ENCODE measurements around the gene NKD2.

NKD2 gene

DNA sequence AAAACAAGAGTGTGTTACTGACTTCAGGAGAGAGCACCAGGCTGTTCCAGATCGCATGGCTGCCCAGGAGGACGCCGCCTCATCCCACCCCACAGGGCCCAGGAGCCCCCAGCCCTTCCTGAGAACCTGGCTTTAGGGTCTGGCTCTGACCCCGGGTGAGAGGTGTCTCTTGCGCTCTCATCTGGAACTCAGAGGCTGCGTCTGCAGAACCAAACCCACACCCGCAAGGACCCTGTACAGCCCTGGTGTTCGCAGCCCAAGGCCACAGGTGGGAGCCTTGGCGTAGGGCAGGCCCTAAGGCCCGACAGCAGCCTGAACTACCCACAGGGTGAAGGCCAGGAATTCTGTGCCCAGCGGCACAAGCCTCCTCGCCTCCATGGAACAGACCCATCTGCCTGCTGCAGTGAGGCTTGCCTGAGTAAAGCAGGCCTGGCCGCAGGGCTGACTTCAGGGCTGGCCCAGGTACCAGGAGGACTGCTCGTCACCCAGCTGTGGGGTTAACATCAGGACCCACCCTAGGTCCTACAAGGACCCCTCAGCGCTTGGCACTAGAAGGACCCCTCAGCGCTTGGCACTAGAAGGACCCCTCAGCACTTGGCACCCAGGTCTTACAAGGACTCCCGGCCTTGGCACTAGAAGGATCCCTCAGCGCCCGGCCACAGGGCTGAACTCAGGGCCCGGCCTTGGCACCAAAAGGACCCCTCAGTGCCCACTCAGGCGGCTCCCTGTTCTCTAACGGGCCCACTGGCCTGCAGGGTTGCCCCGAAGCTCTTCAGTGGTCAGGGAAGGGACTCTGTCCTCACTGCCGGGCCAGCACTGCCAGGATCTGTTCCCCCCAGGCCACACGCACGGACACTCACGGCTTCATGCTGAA, 48.2 kb downstream of the NKD2 start:
- Histone ChIP-seq H4K91ac (ENCODE audit: low read depth, low read length) (no peak overlapping the region), H2BK12ac (ENCODE audit: low read length) (no peak overlapping the region), H3K27ac (ENCODE audit: low read depth, low read length) (no peak overlapping the region), H3K18ac (ENCODE audit: low read length) (no peak overlapping the region), H3K79me2 (ENCODE audit: control insufficient read depth, insufficient read depth, low read length, poor library complexity) (no peaks in the 10 kb centered on the region), H2BK5ac (ENCODE audit: low read depth, low read length, poor library complexity) (no peak overlapping the region), H3K4me3 (ENCODE audit: low read depth, low read length) (no peak overlapping the region), H3K79me1 (ENCODE audit: low read length) (no peaks in the 10 kb centered on the region), H3K27me3 (ENCODE audit: insufficient read depth, low read length) (no peaks in the 10 kb centered on the region), H2AK5ac (ENCODE audit: low read length) (no peak overlapping the region), H3K4me1 (ENCODE audit: control insufficient read depth in 1 of 2, insufficient read depth in 2 of 2, low read length in 2 of 2) (no peaks in the 10 kb centered on the region), H3K14ac (ENCODE audit: low read length) (no peak overlapping the region), H4K8ac (ENCODE audit: low read depth, low read length) (no peak overlapping the region), H3K4me2 (ENCODE audit: low read length) (no peak overlapping the region), H3K36me3 (ENCODE audit: control insufficient read depth in 1 of 2, insufficient read depth in 2 of 2, low read length in 2 of 2) (peaks cover 16 to 29% of the 10 kb centered on the region in 2 experiments), H3K4ac (ENCODE audit: low read depth, low read length) (no peak overlapping the region), H2AFZ (ENCODE audit: insufficient read depth, low read length, poor library complexity) (no peak overlapping the region), H2BK120ac (ENCODE audit: insufficient read depth, low read length, poor library complexity) (no peak overlapping the region), H3K9ac (ENCODE audit: low read length) (no peak overlapping the region), H3K23ac (ENCODE audit: low read length) (no peak overlapping the region), H4K12ac (ENCODE audit: low read depth, low read length) (no peak overlapping the region), H3K9me3 (ENCODE audit: insufficient read depth, low read depth, low read length) (no peaks in the 10 kb centered on the region)
- no CpG with 5 or more reads among the region's 27 CpGs for WGBS (ENCODE audit: extremely low coverage, insufficient coverage, insufficient read length)
- no peak for DNase-seq

GRCh38 chr5:1057485-1058082, 49.0 kb downstream of the NKD2 start:
- Histone ChIP-seq H3K4me2 (ENCODE audit: low read length) (no peak overlapping the region), H3K4me3 (ENCODE audit: low read depth, low read length) (no peak overlapping the region), H3K79me2 (ENCODE audit: control insufficient read depth, insufficient read depth, low read length, poor library complexity) (no peaks in the 10 kb centered on the region), H2BK12ac (ENCODE audit: low read length) (no peak overlapping the region), H3K27ac (ENCODE audit: low read depth, low read length) (no peak overlapping the region), H4K12ac (ENCODE audit: low read depth, low read length) (no peak overlapping the region), H3K14ac (ENCODE audit: low read length) (no peak overlapping the region), H3K23ac (ENCODE audit: low read length) (no peak overlapping the region), H3K79me1 (ENCODE audit: low read length) (no peaks in the 10 kb centered on the region), H3K18ac (ENCODE audit: low read length) (no peak overlapping the region), H2BK5ac (ENCODE audit: low read depth, low read length, poor library complexity) (no peak overlapping the region), H3K4me1 (ENCODE audit: control insufficient read depth in 1 of 2, insufficient read depth in 2 of 2, low read length in 2 of 2) (no peaks in the 10 kb centered on the region), H4K91ac (ENCODE audit: low read depth, low read length) (no peak overlapping the region), H3K36me3 (ENCODE audit: control insufficient read depth in 1 of 2, insufficient read depth in 2 of 2, low read length in 2 of 2) (peaks cover 16 to 24% of the 10 kb centered on the region in 2 experiments), H4K8ac (ENCODE audit: low read depth, low read length) (no peak overlapping the region), H3K4ac (ENCODE audit: low read depth, low read length) (no peak overlapping the region), H2BK120ac (ENCODE audit: insufficient read depth, low read length, poor library complexity) (no peak overlapping the region), H3K27me3 (ENCODE audit: insufficient read depth, low read length) (no peaks in the 10 kb centered on the region), H3K9ac (ENCODE audit: low read length) (no peak overlapping the region), H3K9me3 (ENCODE audit: insufficient read depth, low read depth, low read length) (no peaks in the 10 kb centered on the region), H2AFZ (ENCODE audit: insufficient read depth, low read length, poor library complexity) (no peak overlapping the region), H2AK5ac (ENCODE audit: low read length) (no peak overlapping the region)
- DNase-seq: no peak
- no CpG with 5 or more reads among the region's 36 CpGs for WGBS (ENCODE audit: extremely low coverage, insufficient coverage, insufficient read length)

DNA sequence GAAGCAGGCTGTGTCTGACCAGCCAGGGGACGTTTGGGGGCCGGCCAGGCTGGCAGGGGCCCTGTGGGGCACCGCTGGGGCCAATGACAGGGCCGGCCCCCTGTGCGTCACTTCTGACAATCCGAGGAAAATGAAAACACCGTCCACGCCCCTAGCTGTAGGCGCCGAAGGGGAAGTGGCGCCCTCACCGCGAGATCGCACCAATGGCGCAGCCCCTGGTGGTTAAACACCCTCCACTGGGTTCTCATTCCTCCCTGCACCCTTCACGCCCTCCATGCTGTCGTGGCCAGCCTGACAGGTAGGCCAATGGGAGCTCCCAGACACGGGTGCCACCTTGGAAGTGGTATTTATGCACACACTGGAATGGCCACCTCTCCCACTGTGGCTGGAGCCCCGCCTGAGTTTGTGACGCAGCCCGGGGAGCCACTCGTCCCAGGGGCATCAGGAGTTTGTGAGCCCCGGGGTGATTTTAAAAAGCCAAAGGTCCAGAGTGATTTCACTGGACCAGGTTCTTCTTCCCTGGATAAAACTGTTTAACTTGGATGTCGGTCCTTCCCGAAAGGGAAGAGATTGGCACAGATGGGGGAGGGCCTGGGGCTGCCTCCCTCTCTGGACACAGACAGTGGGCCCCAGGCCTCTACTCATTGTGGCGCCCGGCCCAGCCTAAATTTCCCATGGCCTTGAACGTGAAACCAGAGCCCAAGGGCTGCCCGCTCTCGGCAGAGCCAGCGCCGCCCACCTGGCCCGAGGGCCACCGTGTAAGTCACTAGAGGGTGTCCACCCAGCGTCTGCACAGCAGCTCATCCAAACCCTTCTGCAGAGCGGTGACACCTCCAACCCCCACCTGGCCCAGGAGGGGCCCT, 49.7 kb downstream of the NKD2 start:
- Histone ChIP-seq H3K4me1 (ENCODE audit: control insufficient read depth in 1 of 2, insufficient read depth in 2 of 2, low read length in 2 of 2) (no peaks in the 10 kb centered on the region), H2BK120ac (ENCODE audit: insufficient read depth, low read length, poor library complexity) (no peak overlapping the region), H3K23ac (ENCODE audit: low read length) (no peak overlapping the region), H4K8ac (ENCODE audit: low read depth, low read length) (no peak overlapping the region), H2BK5ac (ENCODE audit: low read depth, low read length, poor library complexity) (no peak overlapping the region), H3K9ac (ENCODE audit: low read length) (no peak overlapping the region), H2BK12ac (ENCODE audit: low read length) (no peak overlapping the region), H3K4me2 (ENCODE audit: low read length) (no peak overlapping the region), H3K27me3 (ENCODE audit: insufficient read depth, low read length) (no peaks in the 10 kb centered on the region), H3K18ac (ENCODE audit: low read length) (no peak overlapping the region), H4K12ac (ENCODE audit: low read depth, low read length) (no peak overlapping the region), H3K27ac (ENCODE audit: low read depth, low read length) (no peak overlapping the region), H2AK5ac (ENCODE audit: low read length) (no peak overlapping the region), H3K79me1 (ENCODE audit: low read length) (no peaks in the 10 kb centered on the region), H4K91ac (ENCODE audit: low read depth, low read length) (no peak overlapping the region), H3K4ac (ENCODE audit: low read depth, low read length) (no peak overlapping the region), H3K14ac (ENCODE audit: low read length) (no peak overlapping the region), H3K79me2 (ENCODE audit: control insufficient read depth, insufficient read depth, low read length, poor library complexity) (no peaks in the 10 kb centered on the region), H3K4me3 (ENCODE audit: low read depth, low read length) (no peak overlapping the region), H2AFZ (ENCODE audit: insufficient read depth, low read length, poor library complexity) (no peak overlapping the region), H3K36me3 (ENCODE audit: control insufficient read depth in 1 of 2, insufficient read depth in 2 of 2, low read length in 2 of 2) (peaks cover 22% of the 10 kb centered on the region in 2 experiments), H3K9me3 (ENCODE audit: insufficient read depth, low read depth, low read length) (peaks cover 2% of the 10 kb centered on the region)
- WGBS (ENCODE audit: extremely low coverage, insufficient coverage, insufficient read length): no CpG with 5 or more reads among the region's 36 CpGs
- DNase-seq: no peak

GRCh38 chr5:1058988-1059883, 50.6 kb downstream of the NKD2 start:
- Histone ChIP-seq H3K79me2 (ENCODE audit: control insufficient read depth, insufficient read depth, low read length, poor library complexity) (no peaks in the 10 kb centered on the region), H3K23ac (ENCODE audit: low read length) (no peak overlapping the region), H3K27ac (ENCODE audit: low read depth, low read length) (no peak overlapping the region), H2BK120ac (ENCODE audit: insufficient read depth, low read length, poor library complexity) (no peak overlapping the region), H2AK5ac (ENCODE audit: low read length) (no peak overlapping the region), H4K8ac (ENCODE audit: low read depth, low read length) (no peak overlapping the region), H3K18ac (ENCODE audit: low read length) (no peak overlapping the region), H2BK5ac (ENCODE audit: low read depth, low read length, poor library complexity) (no peak overlapping the region), H3K14ac (ENCODE audit: low read length) (no peak overlapping the region), H2AFZ (ENCODE audit: insufficient read depth, low read length, poor library complexity) (no peak overlapping the region), H3K36me3 (ENCODE audit: control insufficient read depth in 1 of 2, insufficient read depth in 2 of 2, low read length in 2 of 2) (peaks cover 21 to 22% of the 10 kb centered on the region in 2 experiments), H4K91ac (ENCODE audit: low read depth, low read length) (no peak overlapping the region), H3K27me3 (ENCODE audit: insufficient read depth, low read length) (no peaks in the 10 kb centered on the region), H2BK12ac (ENCODE audit: low read length) (no peak overlapping the region), H3K4me3 (ENCODE audit: low read depth, low read length) (no peak overlapping the region), H3K9me3 (ENCODE audit: insufficient read depth, low read depth, low read length) (peaks cover 2% of the 10 kb centered on the region), H4K12ac (ENCODE audit: low read depth, low read length) (no peak overlapping the region), H3K9ac (ENCODE audit: low read length) (no peak overlapping the region), H3K4me2 (ENCODE audit: low read length) (no peak overlapping the region), H3K4ac (ENCODE audit: low read depth, low read length) (no peak overlapping the region), H3K4me1 (ENCODE audit: control insufficient read depth in 1 of 2, insufficient read depth in 2 of 2, low read length in 2 of 2) (no peaks in the 10 kb centered on the region), H3K79me1 (ENCODE audit: low read length) (no peaks in the 10 kb centered on the region)
- DNase-seq: no peak
- no CpG with 5 or more reads among the region's 34 CpGs for WGBS (ENCODE audit: extremely low coverage, insufficient coverage, insufficient read length)

All from trophoblast cell (in vitro differentiated cells and primary cell).